ENCODE results near the gene RBM47.

The RBM47 gene

DNA sequence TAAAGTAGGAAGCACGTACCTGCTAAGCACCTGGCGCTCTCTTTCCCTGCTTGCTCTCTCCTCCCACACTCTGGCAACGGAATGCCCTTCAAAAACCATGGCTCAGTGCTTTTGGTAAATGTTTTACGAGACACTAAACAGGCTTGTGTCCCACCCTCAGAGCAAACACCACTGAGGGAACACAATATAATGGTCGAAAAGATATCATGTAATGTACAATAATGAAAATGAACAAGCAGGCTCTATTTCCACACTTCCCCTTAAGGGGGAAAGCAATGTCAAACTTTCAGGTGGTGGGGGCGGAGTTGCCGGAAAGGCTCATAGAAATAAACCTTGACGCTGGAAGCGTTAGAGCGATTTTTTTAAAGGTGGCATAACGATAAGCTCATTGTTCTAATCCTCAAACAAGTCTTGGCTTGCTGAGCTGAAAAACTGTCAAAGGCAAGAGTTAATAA, 115.1 kb downstream of the RBM47 start:
- Histone ChIP-seq H3K4me3 (ENCODE audit: low read depth, low read length) (peak overlapping the region; percentile 47), H3K4me1 (no peaks in the 10 kb centered on the region), H3K4me2 (ENCODE audit: low read length) (peak overlapping the region; percentile 58), H3K27ac (peak overlapping the region; percentile 79), H3K27me3 (ENCODE audit: control insufficient read depth, insufficient read depth, low read length) (no peaks in the 10 kb centered on the region), H2AFZ (peak overlapping the region; percentile 28), H3K9ac (no peak overlapping the region), H3K79me2 (no peaks in the 10 kb centered on the region), H3K9me3 (ENCODE audit: control insufficient read depth, low read length) (no peaks in the 10 kb centered on the region), H3K36me3 (ENCODE audit: control insufficient read depth, insufficient read depth, low read length) (no peaks in the 10 kb centered on the region)
- no peak for TF ChIP-seq CTCF (IDR thresholded peaks at IDR 0.05)

- H3K9me3 ChIP-seq (ENCODE audit: control insufficient read depth, low read length), result no peaks in the 10 kb centered on the region
- H3K4me3 ChIP-seq (ENCODE audit: low read depth, low read length), result no peak overlapping the region
- no peaks in the 10 kb centered on the region for H3K4me1 ChIP-seq
- peak overlapping the region; percentile 9 for H3K27ac ChIP-seq
- H3K4me2 ChIP-seq (ENCODE audit: low read length), result peak overlapping the region; percentile 3
- no peaks in the 10 kb centered on the region for H3K36me3 ChIP-seq (ENCODE audit: control insufficient read depth, insufficient read depth, low read length)
- no peak overlapping the region for H2AFZ ChIP-seq
- H3K27me3 ChIP-seq (ENCODE audit: control insufficient read depth, insufficient read depth, low read length), result no peaks in the 10 kb centered on the region
- TF ChIP-seq CTCF (IDR thresholded peaks at IDR 0.05), result no peak
- H3K9ac ChIP-seq, result no peak overlapping the region
- H3K79me2 ChIP-seq, result peaks cover 8% of the 10 kb centered on the region
Measured at GRCh38 chr4:40511036-40511614, 118.5 kb downstream of the RBM47 start.

- Histone ChIP-seq H3K36me3 (ENCODE audit: control insufficient read depth, insufficient read depth, low read length) (no peaks in the 10 kb centered on the region), H3K4me3 (ENCODE audit: low read depth, low read length) (no peak overlapping the region), H3K9ac (no peak overlapping the region), H3K27ac (no peak overlapping the region), H3K9me3 (ENCODE audit: control insufficient read depth, low read length) (no peaks in the 10 kb centered on the region), H2AFZ (no peak overlapping the region), H3K79me2 (peaks cover 8% of the 10 kb centered on the region), H3K4me2 (ENCODE audit: low read length) (no peak overlapping the region), H3K4me1 (no peaks in the 10 kb centered on the region), H3K27me3 (ENCODE audit: control insufficient read depth, insufficient read depth, low read length) (no peaks in the 10 kb centered on the region)
- TF ChIP-seq CTCF (IDR thresholded peaks at IDR 0.05), result no peak
Measured at GRCh38 chr4:40507977-40508376, 121.7 kb downstream of the RBM47 start.

GRCh38 chr4:40506492-40506891, 123.2 kb downstream of the RBM47 start:
- H3K27ac ChIP-seq, result no peak overlapping the region
- no peak for TF ChIP-seq CTCF (IDR thresholded peaks at IDR 0.05)
- H3K4me1 ChIP-seq, result peaks cover 4% of the 10 kb centered on the region
- no peak overlapping the region for H3K9ac ChIP-seq
- no peak overlapping the region for H3K4me3 ChIP-seq (ENCODE audit: low read depth, low read length)
- no peaks in the 10 kb centered on the region for H3K36me3 ChIP-seq (ENCODE audit: control insufficient read depth, insufficient read depth, low read length)
- H3K9me3 ChIP-seq (ENCODE audit: control insufficient read depth, low read length), result no peaks in the 10 kb centered on the region
- H3K4me2 ChIP-seq (ENCODE audit: low read length), result no peak overlapping the region
- no peaks in the 10 kb centered on the region for H3K27me3 ChIP-seq (ENCODE audit: control insufficient read depth, insufficient read depth, low read length)
- peaks cover 8% of the 10 kb centered on the region for H3K79me2 ChIP-seq
- no peak overlapping the region for H2AFZ ChIP-seq

DNA sequence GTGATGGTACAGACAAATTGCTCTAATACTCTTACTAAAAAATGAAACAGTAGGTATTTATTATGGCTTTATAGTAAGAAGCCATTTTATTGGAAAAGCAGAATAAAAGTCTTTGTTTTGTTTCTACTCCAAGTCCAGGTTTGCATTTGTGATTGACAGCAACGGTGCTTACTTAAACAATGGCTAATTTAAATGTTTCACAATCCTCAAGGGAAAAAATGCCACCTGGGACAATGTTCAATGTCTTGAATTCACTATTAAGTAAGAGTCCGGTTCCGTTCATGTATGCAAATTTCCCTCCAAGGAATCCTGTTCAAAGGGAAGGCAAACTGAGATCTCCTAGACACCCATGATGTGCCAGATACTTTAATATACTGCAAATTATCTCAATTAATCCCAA, 123.6 kb downstream of the RBM47 start:
- no peak overlapping the region for H3K4me3 ChIP-seq (ENCODE audit: low read depth, low read length)
- no peak overlapping the region for H3K27ac ChIP-seq
- no peak overlapping the region for H2AFZ ChIP-seq
- H3K36me3 ChIP-seq (ENCODE audit: control insufficient read depth, insufficient read depth, low read length), result no peaks in the 10 kb centered on the region
- no peaks in the 10 kb centered on the region for H3K9me3 ChIP-seq (ENCODE audit: control insufficient read depth, low read length)
- peaks cover 8% of the 10 kb centered on the region for H3K79me2 ChIP-seq
- no peaks in the 10 kb centered on the region for H3K27me3 ChIP-seq (ENCODE audit: control insufficient read depth, insufficient read depth, low read length)
- peaks cover 4% of the 10 kb centered on the region for H3K4me1 ChIP-seq
- no peak overlapping the region for H3K9ac ChIP-seq
- no peak overlapping the region for H3K4me2 ChIP-seq (ENCODE audit: low read length)
- TF ChIP-seq CTCF (IDR thresholded peaks at IDR 0.05), result no peak

Data from parathyroid adenoma (tissue), 2 donors.